Measurements from ENCODE around the gene LDLRAD4. TPM values are rescaled to one million over a fixed set of nuclear protein-coding genes. Genes with fewer than 3 reads are reported as not detected.

LDLRAD4 gene
- total RNA-seq, 2 donors from 2014 or later, result 11.7 to 17.0 TPM

DNA sequence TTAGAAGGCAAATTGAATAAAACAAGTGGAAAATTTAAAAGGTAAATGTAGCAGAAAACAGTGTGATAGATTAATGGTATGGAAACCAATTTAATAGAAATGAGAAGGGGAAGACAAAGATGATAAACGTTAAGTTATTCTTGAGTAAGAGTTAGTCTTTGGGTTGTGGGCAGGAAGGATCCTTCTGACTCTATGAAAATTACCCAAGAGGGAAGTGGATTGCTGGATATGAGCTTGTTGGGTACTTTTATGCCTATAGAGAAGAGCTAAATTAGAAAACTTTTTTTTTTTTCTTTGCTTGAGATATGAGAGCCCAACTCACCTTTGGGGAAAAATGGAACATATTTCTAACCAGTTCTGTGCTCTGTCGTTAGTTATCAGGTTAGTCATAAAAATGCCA is 144.0 kb downstream of the LDLRAD4 start:
- intact Hi-C loops (cut with DNase I), result no loop called here
- no peak for TF ChIP-seq CTCF (IDR thresholded peaks at IDR 0.05)
- Histone ChIP-seq H3K9me3 (no peaks in the 10 kb centered on the region), H3K27ac (no peak overlapping the region), H3K9ac (ENCODE audit: low read depth in 2 of 2, low read length in 2 of 2) (no peak overlapping the region), H3K4me3 (no peak overlapping the region), H3K36me3 (no peaks in the 10 kb centered on the region), H3K4me1 (no peaks in the 10 kb centered on the region), H3K27me3 (no peaks in the 10 kb centered on the region)
- DNase-seq, result no peak

DNA sequence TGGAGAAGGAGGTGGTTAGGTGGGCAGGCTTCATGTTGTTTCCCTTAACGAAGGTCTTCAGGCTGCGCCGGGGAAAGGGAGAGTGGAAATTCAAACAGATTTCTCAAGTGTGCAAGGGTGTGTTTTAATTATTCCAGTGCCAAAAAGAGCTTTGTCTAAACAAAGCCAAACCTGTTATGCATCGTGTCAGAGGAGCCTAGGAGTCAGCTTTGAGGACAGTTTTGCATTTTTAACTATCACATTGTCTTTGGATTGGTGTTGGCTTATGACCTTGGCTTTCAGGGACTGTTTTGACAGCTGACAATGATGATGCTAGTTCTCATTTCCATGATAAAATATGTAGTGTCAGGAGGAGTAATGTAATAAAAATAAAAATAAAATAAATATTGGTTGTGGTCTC is 144.8 kb downstream of the LDLRAD4 start:
- Histone ChIP-seq H3K27ac (no peak overlapping the region), H3K4me1 (no peaks in the 10 kb centered on the region), H3K36me3 (no peaks in the 10 kb centered on the region), H3K4me3 (no peak overlapping the region), H3K9ac (ENCODE audit: low read depth in 2 of 2, low read length in 2 of 2) (no peak overlapping the region), H3K27me3 (no peaks in the 10 kb centered on the region), H3K9me3 (no peaks in the 10 kb centered on the region)
- no peak for DNase-seq
- TF ChIP-seq CTCF (IDR thresholded peaks at IDR 0.05), result no peak
- intact Hi-C loops (cut with DNase I), result no loop called here

- H3K9me3 ChIP-seq, result no peaks in the 10 kb centered on the region
- H3K4me1 ChIP-seq, result no peaks in the 10 kb centered on the region
- no peak for TF ChIP-seq CTCF (IDR thresholded peaks at IDR 0.05)
- no peak overlapping the region for H3K27ac ChIP-seq
- intact Hi-C loops (cut with DNase I), result loop anchor here (5.0 kb wide), 1 partner anchor 142 kb away; no protein-coding TSS in a partner anchor
- no peaks in the 10 kb centered on the region for H3K36me3 ChIP-seq
- H3K27me3 ChIP-seq, result no peaks in the 10 kb centered on the region
- no peak for DNase-seq
- H3K9ac ChIP-seq (ENCODE audit: low read depth in 2 of 2, low read length in 2 of 2), result no peak overlapping the region
- no peak overlapping the region for H3K4me3 ChIP-seq
Measured at GRCh38 chr18:13364721-13365205, 146.2 kb downstream of the LDLRAD4 start.

DNA sequence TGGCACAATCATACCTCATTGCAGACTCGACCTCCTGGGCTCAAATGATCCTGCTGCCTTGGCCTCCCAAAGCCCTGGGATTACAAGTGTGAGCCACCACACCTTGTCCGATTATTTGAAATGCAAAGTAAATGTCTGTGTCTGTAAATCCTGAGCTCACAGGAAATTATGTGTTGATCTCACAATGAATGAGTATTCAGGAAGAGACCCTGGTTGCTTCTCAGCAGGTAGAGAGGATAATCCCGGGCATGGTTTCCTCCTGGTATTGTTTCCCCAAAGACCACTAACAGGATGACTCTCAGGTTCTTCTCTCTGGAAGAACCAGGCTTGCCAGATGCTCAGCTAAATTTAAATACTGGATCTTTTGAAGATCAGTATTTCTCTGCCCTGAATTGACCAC is 147.6 kb downstream of the LDLRAD4 start:
- H3K4me1 ChIP-seq, result no peaks in the 10 kb centered on the region
- TF ChIP-seq CTCF (IDR thresholded peaks at IDR 0.05), result no peak
- H3K9ac ChIP-seq (ENCODE audit: low read depth in 2 of 2, low read length in 2 of 2), result no peak overlapping the region
- intact Hi-C loops (cut with DNase I), result loop anchor here (5.0 kb wide), 1 partner anchor 144 kb away; no protein-coding TSS in a partner anchor
- no peaks in the 10 kb centered on the region for H3K36me3 ChIP-seq
- no peaks in the 10 kb centered on the region for H3K9me3 ChIP-seq
- no peaks in the 10 kb centered on the region for H3K27me3 ChIP-seq
- no peak overlapping the region for H3K27ac ChIP-seq
- H3K4me3 ChIP-seq, result no peak overlapping the region
- no peak for DNase-seq

DNA sequence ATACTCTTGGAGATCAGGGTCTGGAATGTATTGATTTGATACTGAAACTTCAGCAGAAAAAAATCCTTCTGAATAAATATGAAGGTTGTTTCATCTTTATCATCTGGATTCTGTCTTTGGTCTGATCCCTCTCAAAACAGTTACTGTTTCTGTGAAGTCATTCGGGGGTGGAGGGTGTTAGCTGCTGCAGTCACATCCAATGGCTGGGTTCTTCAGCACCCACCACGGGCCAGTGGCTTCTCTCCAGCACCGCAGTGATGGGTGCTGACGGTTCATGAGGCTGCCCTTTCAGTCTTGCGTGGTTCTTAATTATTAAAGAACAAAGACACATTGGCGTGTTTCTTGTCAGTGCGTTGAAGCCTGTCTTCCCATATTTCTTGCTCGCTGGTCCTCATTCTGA is 148.0 kb downstream of the LDLRAD4 start:
- no peak overlapping the region for H3K27ac ChIP-seq

More for the DNA sequence above, 148.0 kb downstream of the LDLRAD4 start:
- DNase-seq, result no peak
- peaks cover 1% of the 10 kb centered on the region for H3K4me1 ChIP-seq
- TF ChIP-seq CTCF (IDR thresholded peaks at IDR 0.05), result no peak
- intact Hi-C loops (cut with DNase I), result loop anchor here (5.0 kb wide), 1 partner anchor 144 kb away; no protein-coding TSS in a partner anchor
- H3K4me3 ChIP-seq, result no peak overlapping the region
- no peaks in the 10 kb centered on the region for H3K36me3 ChIP-seq
- no peaks in the 10 kb centered on the region for H3K27me3 ChIP-seq
- H3K9ac ChIP-seq (ENCODE audit: low read depth in 2 of 2, low read length in 2 of 2), result no peak overlapping the region
- no peaks in the 10 kb centered on the region for H3K9me3 ChIP-seq
